Activated B cell treated with CpG ODN at 0.5 μM for 24 hours (primary cell): ENCODE results near the gene PRXL2A. TPM values are rescaled to one million over a fixed set of nuclear protein-coding genes. Genes with fewer than 3 reads are reported as not detected.
"Not testable (repeated sequence)": the region's sequence is repeated elsewhere in the genome, so short reads cannot be mapped to it uniquely, and the experiment has no call there.

ENCODE experiments used
- ATAC-seq: fragments of 200-7000 bp; cut with Tn5 transposase; one replicate; pipeline ENCODE4 v1.10.0; 2021; ENCODE audit warnings: low read depth, mild to moderate bottlenecking, moderate library complexity
- CTCF ChIA-PET: fragments of 350-600 bp; sonication (Branson Sonifier 250); formaldehyde crosslinking; loops from one replicate; lab custom pipeline; 2021; ENCODE audit warnings: antibody characterized with exemption; lab: Charles Lee
- POLR2A ChIA-PET: fragments of 350-600 bp; sonication (Branson Sonifier 250); formaldehyde crosslinking; loops from one replicate; lab custom pipeline; 2021; ENCODE audit warnings: antibody characterized with exemption; lab: Charles Lee
- DNase-seq: peaks from one replicate; pipeline ENCODE4 v3.0.0; 2022
- H3K27ac Mint-ChIP-seq: one replicate; pipeline ENCODE4 v1.8.0; 2020; ENCODE audit warnings: mixed read lengths
- H3K27me3 Mint-ChIP-seq: one replicate; pipeline ENCODE4 v1.8.0; 2021; ENCODE audit warnings: mixed read lengths
- H3K36me3 Mint-ChIP-seq: one replicate; pipeline ENCODE4 v1.8.0; 2021; ENCODE audit warnings: low read depth, mixed read lengths
- H3K4me1 Mint-ChIP-seq: one replicate; pipeline ENCODE4 v1.8.0; 2021; ENCODE audit warnings: mixed read lengths
- H3K4me3 Mint-ChIP-seq: one replicate; pipeline ENCODE4 v1.8.0; 2020; ENCODE audit warnings: mild to moderate bottlenecking, mixed read lengths
- H3K9me3 Mint-ChIP-seq: one replicate; pipeline ENCODE4 v1.8.0; 2020; ENCODE audit warnings: mixed read lengths
- intact Hi-C: fragments of 100-400 bp; cut with micrococcal nuclease; formaldehyde crosslinking; loops from one replicate; pipeline ENCODE4 v1.15.1; 2024
- total RNA-seq: library from RNA; stranded (reverse); gene quantifications from 2 replicates; pipeline ENCODE4 v1.2.3, GENCODE V29; 2022
- TF ChIP-seq, protein P1 (sequence below): fragments of 200-600 bp; IDR thresholded peaks from one replicate; pipeline ENCODE4 v1.8.0; 2022; ENCODE audit warnings: antibody characterized with exemption, mild to moderate bottlenecking

The PRXL2A gene
- total RNA-seq, 1 donor from 2014 or later = 8.5 TPM

DNA sequence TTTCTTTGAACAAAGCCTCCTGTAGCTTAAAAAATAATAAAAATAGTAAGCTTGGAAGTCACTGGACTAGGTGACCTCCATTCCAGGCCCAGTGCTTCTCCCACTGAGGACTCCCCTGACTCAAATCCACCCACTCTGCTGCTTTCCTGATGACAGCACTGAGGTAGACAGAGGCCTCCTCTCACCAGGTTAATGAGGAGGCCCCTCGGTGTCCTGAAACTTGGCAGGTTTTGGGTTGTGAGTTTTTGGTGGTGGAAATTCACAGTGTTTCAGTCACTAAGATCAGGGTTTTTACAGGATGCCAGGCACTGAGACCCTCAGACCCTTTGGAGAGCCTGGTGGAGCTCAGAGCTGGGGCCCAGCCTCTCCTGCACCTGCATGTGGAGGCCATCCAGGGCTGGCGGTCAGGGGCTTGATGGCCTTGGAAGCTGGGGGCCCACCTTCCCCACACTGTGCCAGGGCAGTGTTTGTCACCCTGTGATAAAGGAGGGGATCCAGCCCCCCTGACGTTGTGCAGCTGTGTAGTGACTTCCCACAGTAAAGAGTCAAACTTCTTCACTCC is 64.8 kb downstream of the PRXL2A start:
- ChIA-PET CTCF (interaction anchor here (0.9 to 1.7 kb wide), 3 partner anchors 20 to 29 kb away, joined by 3 to 4 read pairs (median 4); no protein-coding TSS in a partner anchor), POLR2A (interaction anchor here (1.1 to 2.3 kb wide), 2 partner anchors 17 to 19 kb away, joined by 4 to 10 read pairs; no protein-coding TSS in a partner anchor)
- Mint-ChIP-seq H3K4me3 (no peak overlapping the region), H3K4me1 (peaks cover 58% of the 10 kb centered on the region), H3K36me3 (peaks cover 38% of the 10 kb centered on the region), H3K27me3 (no peaks in the 10 kb centered on the region), H3K9me3 (peaks cover 5% of the 10 kb centered on the region), H3K27ac (peak overlapping the region; percentile 90)
- intact Hi-C loops = loop anchor here (2.0 to 5.0 kb wide), 2 partner anchors 14 to 66 kb away; partner anchors contain the start of gene PRXL2A
- ATAC-seq (no peak), DNase-seq (no peak)
- TF ChIP-seq, protein P1, sequence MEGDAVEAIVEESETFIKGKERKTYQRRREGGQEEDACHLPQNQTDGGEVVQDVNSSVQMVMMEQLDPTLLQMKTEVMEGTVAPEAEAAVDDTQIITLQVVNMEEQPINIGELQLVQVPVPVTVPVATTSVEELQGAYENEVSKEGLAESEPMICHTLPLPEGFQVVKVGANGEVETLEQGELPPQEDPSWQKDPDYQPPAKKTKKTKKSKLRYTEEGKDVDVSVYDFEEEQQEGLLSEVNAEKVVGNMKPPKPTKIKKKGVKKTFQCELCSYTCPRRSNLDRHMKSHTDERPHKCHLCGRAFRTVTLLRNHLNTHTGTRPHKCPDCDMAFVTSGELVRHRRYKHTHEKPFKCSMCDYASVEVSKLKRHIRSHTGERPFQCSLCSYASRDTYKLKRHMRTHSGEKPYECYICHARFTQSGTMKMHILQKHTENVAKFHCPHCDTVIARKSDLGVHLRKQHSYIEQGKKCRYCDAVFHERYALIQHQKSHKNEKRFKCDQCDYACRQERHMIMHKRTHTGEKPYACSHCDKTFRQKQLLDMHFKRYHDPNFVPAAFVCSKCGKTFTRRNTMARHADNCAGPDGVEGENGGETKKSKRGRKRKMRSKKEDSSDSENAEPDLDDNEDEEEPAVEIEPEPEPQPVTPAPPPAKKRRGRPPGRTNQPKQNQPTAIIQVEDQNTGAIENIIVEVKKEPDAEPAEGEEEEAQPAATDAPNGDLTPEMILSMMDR = no peak

DNA sequence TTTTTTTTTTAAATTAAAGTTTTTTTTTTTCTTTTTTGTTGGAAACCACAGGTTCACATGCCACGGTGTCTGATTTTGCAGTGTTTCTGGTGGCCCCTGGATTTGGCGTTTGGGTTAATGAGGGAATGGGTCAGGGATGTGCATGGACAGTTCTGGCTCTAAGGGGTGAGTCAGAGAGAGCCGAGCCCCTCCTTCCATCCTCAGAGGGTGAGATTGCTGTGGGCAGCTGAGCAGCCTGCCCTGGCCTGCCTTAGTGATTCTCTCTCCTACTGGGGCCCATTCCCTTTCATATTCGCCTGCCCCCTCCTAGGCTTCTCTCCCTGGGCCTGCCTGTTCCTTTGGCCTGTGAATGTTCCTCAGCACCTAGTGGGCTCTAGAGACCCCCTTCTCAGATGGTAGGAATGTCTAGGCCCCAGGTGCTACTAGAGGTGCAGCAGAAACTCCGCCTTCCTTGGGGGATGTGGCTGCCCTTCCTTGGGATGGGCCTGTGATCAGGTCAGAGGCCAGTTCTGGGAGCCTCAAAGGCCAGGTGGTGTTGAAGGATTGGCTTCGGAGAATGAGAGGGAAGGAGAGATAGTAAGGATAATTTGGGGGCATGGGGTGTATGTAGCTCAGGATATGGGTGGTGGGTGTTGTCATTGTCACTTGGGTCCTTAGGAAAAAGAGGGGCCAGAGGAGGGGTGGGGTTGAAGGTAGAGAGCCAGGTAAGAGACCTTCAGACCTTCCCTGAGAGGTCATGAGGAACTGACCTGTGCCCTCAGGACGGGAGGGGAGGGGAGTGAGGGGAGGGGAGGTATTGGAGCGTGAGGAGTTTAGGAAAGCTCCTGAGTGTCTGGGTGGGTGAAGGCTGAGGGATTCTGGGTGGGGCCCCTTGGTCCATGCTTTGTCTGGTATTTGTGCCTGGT is 65.6 kb downstream of the PRXL2A start:
- H3K36me3 Mint-ChIP-seq = peaks cover 41% of the 10 kb centered on the region
- no peaks in the 10 kb centered on the region for H3K27me3 Mint-ChIP-seq
- no peak for DNase-seq
- POLR2A ChIA-PET = interaction anchor here (1.1 to 1.3 kb wide), 2 partner anchors 19 to 26 kb away, joined by 4 to 13 read pairs; no protein-coding TSS in a partner anchor
- ATAC-seq = no peak
- intact Hi-C loops = loop anchor here (2.0 to 5.0 kb wide), 2 partner anchors 13 to 67 kb away; partner anchors contain the start of gene PRXL2A
- TF ChIP-seq, protein P1 = no peak
- peaks cover 8% of the 10 kb centered on the region for H3K9me3 Mint-ChIP-seq
- H3K4me1 Mint-ChIP-seq = peaks cover 53% of the 10 kb centered on the region
- no peak overlapping the region for H3K4me3 Mint-ChIP-seq
- H3K27ac Mint-ChIP-seq = peak overlapping the region; percentile 76
- CTCF ChIA-PET = interaction anchor here (1.4 kb wide), 1 partner anchor 15 kb away, joined by 4 read pairs; no protein-coding TSS in a partner anchor

DNA sequence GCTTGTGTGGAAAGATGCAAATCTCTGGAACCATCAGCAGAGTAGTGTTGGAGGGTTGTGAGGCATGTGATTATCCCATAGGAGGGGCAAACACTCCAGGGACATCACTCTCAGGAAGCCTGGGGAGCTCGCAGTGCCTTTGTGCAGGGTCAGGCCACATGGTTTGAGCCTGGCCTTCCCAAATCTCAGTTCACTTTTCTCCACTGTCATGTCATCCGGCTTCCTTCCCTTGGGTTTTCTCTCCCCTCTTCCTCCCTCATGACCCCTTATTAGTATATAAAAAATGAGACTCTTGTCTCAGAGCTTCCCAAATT is 66.2 kb downstream of the PRXL2A start:
- peaks cover 49% of the 10 kb centered on the region for H3K4me1 Mint-ChIP-seq
- ATAC-seq (no peak), DNase-seq (no peak)
- H3K36me3 Mint-ChIP-seq = peaks cover 37% of the 10 kb centered on the region
- peaks cover 8% of the 10 kb centered on the region for H3K9me3 Mint-ChIP-seq
- POLR2A ChIA-PET = interaction anchor here (0.6 to 1.3 kb wide), 2 partner anchors 16 to 26 kb away, joined by 3 to 13 read pairs; no protein-coding TSS in a partner anchor
- intact Hi-C loops = loop anchor here (5.0 kb wide), 1 partner anchor 67 kb away; the partner anchor contains the start of gene PRXL2A
- no peaks in the 10 kb centered on the region for H3K27me3 Mint-ChIP-seq
- CTCF ChIA-PET = interaction anchor here (1.4 kb wide), 1 partner anchor 15 kb away, joined by 4 read pairs; no protein-coding TSS in a partner anchor
- peak overlapping the region; percentile 76 for H3K27ac Mint-ChIP-seq
- H3K4me3 Mint-ChIP-seq = no peak overlapping the region
- TF ChIP-seq, protein P1 = no peak

DNA sequence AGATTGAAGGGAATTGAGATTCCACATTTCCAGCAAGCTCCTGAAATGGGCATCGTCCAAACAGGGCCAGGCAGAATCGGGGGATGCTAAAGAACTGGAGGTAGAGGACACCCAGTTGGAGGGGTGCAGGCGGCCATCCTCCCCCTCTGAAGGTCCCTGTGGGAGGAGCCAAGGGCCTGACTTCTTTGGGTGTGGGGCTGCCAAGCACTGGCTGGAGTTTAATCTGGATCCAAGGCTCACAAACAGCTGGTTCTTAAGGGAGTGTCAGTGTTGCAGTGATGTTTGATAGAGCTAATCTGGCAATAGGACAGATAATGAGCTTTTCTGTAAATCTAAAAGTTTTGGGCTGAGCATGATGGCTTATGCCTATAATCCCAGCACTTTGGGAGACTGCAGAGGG is 66.6 kb downstream of the PRXL2A start:
- H3K4me1 Mint-ChIP-seq = peaks cover 48% of the 10 kb centered on the region
- TF ChIP-seq, protein P1 = no peak
- CTCF ChIA-PET = interaction anchor here (1.4 kb wide), 1 partner anchor 16 kb away, joined by 4 read pairs; no protein-coding TSS in a partner anchor
- POLR2A ChIA-PET = interaction anchor here (0.6 to 1.3 kb wide), 2 partner anchors 16 to 25 kb away, joined by 3 to 13 read pairs; no protein-coding TSS in a partner anchor
- no peaks in the 10 kb centered on the region for H3K27me3 Mint-ChIP-seq
- ATAC-seq (no peak), DNase-seq (no peak)
- intact Hi-C loops = loop anchor here (5.0 kb wide), 1 partner anchor 68 kb away; the partner anchor contains the start of gene PRXL2A
- H3K27ac Mint-ChIP-seq = peak overlapping the region; percentile 76
- H3K9me3 Mint-ChIP-seq = peaks cover 8% of the 10 kb centered on the region
- H3K36me3 Mint-ChIP-seq = peaks cover 34% of the 10 kb centered on the region
- no peak overlapping the region for H3K4me3 Mint-ChIP-seq

DNA sequence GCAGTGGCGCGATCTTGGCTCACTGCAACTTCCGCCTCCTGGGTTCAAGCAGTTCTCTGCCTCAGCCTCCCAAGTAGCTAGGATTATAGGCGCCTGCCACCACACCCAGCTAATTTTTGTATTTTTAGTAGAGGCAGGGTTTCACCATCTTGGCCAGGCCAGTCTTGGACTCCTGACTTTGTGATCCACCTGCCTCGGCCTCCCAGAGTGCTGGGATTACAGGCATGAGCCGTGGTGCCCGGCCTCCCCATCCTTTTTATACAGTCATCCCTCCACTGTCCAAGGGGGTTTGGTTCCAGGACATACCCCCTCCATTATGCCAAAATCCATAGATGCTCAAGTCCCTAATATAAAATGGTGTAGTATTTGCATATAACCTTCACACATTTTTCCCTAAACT is 67.3 kb downstream of the PRXL2A start:
- Mint-ChIP-seq H3K4me1 (peaks cover 45% of the 10 kb centered on the region), H3K36me3 (peaks cover 35% of the 10 kb centered on the region)
- ATAC-seq, DNase-seq, H3K9me3 Mint-ChIP-seq, intact Hi-C loops, H3K27ac Mint-ChIP-seq, H3K27me3 Mint-ChIP-seq, H3K4me3 Mint-ChIP-seq: not testable (repeated sequence)
- ChIA-PET CTCF (interaction anchor here (1.4 kb wide), 1 partner anchor 16 kb away, joined by 4 read pairs; no protein-coding TSS in a partner anchor), POLR2A (interaction anchor here (0.6 kb wide), 1 partner anchor 36 kb away, joined by 12 read pairs; no protein-coding TSS in a partner anchor)
